GM12878 (cell line): Measurements from ENCODE around the gene LMX1A. TPM values are rescaled to one million over a fixed set of nuclear protein-coding genes. Genes with fewer than 3 reads are reported as not detected.

Source experiments
- IRF4 ChIP-seq: IDR thresholded peaks from 2 replicates; pipeline ENCODE4 v1.6.1; 2011; ENCODE audit warnings: low read depth, low read length
- POLR2AphosphoS5 ChIP-seq: IDR thresholded peaks from 2 replicates; pipeline ENCODE4 v1.6.1; 2011; ENCODE audit warnings: mild to moderate bottlenecking, low read length, inconsistent platforms
- SPI1 ChIP-seq: IDR thresholded peaks from 2 replicates; pipeline ENCODE4 v1.6.1; 2011; ENCODE audit warnings: low read depth, mild to moderate bottlenecking, low read length, moderate library complexity, borderline replicate concordance; ENCODE audit not compliant: insufficient read depth
- YY1 ChIP-seq: IDR thresholded peaks from 2 replicates; pipeline ENCODE4 v1.6.1; 2011; ENCODE audit warnings: low read depth, mild to moderate bottlenecking, low read length
- polyA plus RNA-seq, 11 experiments: library from polyadenylated mRNA; depleted of rRNA in 4 of 11; unstranded in 6 of 11; stranded (reverse) in 5 of 11; fragments of >200 nt; fragmentation: Nextera tagmentation in 4 of 11; fragmentation: Illumina TruSeq in 1 of 11; extraction: Ambion mirVana in 4 of 11; extraction: Trizol in 1 of 11; gene quantifications; 1 replicate in 1 of 11; 2 replicates in 10 of 11; pipeline versions ENCODE4 v1.2.1 to v1.2.3, GENCODE V29; 2011 to 2016; ENCODE audit warnings: inconsistent platforms in 2 of 11, missing spikeins in 2 of 11, low read depth in 1 of 11
- total RNA-seq, 4 experiments: library from RNA; depleted of rRNA in 3 of 4; stranded (reverse); fragments of >200 nt in 3 of 4; fragmentation: Illumina TruSeq in 1 of 4; extraction: Trizol in 1 of 4; gene quantifications; 2 replicates each; pipeline versions ENCODE4 v1.2.1 to v1.2.3, GENCODE V29; 2013 to 2021
- TF ChIP-seq, protein P1 (sequence below): fragments of 450-650 bp; IDR thresholded peaks from 2 replicates; pipeline ENCODE4 v1.6.1; 2017; ENCODE audit warnings: mild to moderate bottlenecking, moderate library complexity
- TF ChIP-seq, protein P2 (sequence below): IDR thresholded peaks from 2 replicates; pipeline ENCODE4 v1.6.1; 2011; ENCODE audit warnings: low read depth, mild to moderate bottlenecking, low read length, moderate library complexity, borderline replicate concordance; ENCODE audit errors: extremely low read depth
- TF ChIP-seq, protein P3 (sequence below): IDR thresholded peaks from 2 replicates; pipeline ENCODE4 v1.6.1; 2012; ENCODE audit warnings: mild to moderate bottlenecking, low read depth, low read length

LMX1A gene
- total and polyA plus RNA-seq, 10 of the 15 experiments (the other 5 are each of a cell fraction or from before 2014, with no cell fraction given): not detected

DNA sequence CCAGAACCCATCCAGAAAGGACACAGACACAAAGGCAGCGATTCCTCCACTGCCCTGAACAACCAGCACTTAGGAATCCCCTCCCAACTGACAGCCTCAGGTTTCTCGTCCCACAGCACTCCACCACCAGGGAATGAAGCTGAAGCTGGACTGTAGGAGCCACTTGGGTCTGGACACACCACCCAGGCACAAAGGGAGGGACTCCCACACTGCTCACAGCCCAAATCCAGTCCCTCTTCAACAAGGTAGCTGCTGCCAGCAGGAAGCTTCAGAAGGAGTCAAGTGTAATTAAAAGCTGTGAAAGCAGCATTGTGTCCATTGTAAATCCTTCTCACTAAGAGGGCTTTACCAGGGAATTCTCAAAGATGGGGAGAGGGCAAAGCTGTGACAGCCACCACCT lies 29.0 kb downstream of the LMX1A start (continued):
- TF ChIP-seq, protein P1, sequence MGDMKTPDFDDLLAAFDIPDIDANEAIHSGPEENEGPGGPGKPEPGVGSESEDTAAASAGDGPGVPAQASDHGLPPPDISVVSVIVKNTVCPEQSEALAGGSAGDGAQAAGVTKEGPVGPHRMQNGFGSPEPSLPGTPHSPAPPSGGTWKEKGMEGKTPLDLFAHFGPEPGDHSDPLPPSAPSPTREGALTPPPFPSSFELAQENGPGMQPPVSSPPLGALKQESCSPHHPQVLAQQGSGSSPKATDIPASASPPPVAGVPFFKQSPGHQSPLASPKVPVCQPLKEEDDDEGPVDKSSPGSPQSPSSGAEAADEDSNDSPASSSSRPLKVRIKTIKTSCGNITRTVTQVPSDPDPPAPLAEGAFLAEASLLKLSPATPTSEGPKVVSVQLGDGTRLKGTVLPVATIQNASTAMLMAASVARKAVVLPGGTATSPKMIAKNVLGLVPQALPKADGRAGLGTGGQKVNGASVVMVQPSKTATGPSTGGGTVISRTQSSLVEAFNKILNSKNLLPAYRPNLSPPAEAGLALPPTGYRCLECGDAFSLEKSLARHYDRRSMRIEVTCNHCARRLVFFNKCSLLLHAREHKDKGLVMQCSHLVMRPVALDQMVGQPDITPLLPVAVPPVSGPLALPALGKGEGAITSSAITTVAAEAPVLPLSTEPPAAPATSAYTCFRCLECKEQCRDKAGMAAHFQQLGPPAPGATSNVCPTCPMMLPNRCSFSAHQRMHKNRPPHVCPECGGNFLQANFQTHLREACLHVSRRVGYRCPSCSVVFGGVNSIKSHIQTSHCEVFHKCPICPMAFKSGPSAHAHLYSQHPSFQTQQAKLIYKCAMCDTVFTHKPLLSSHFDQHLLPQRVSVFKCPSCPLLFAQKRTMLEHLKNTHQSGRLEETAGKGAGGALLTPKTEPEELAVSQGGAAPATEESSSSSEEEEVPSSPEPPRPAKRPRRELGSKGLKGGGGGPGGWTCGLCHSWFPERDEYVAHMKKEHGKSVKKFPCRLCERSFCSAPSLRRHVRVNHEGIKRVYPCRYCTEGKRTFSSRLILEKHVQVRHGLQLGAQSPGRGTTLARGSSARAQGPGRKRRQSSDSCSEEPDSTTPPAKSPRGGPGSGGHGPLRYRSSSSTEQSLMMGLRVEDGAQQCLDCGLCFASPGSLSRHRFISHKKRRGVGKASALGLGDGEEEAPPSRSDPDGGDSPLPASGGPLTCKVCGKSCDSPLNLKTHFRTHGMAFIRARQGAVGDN: no peak
- no peak for TF ChIP-seq IRF4
- TF ChIP-seq, protein P2, sequence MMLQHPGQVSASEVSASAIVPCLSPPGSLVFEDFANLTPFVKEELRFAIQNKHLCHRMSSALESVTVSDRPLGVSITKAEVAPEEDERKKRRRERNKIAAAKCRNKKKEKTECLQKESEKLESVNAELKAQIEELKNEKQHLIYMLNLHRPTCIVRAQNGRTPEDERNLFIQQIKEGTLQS: no peak
- no peak for TF ChIP-seq POLR2AphosphoS5
- TF ChIP-seq SPI1: no peak
- no peak for TF ChIP-seq YY1
- TF ChIP-seq, protein P3, sequence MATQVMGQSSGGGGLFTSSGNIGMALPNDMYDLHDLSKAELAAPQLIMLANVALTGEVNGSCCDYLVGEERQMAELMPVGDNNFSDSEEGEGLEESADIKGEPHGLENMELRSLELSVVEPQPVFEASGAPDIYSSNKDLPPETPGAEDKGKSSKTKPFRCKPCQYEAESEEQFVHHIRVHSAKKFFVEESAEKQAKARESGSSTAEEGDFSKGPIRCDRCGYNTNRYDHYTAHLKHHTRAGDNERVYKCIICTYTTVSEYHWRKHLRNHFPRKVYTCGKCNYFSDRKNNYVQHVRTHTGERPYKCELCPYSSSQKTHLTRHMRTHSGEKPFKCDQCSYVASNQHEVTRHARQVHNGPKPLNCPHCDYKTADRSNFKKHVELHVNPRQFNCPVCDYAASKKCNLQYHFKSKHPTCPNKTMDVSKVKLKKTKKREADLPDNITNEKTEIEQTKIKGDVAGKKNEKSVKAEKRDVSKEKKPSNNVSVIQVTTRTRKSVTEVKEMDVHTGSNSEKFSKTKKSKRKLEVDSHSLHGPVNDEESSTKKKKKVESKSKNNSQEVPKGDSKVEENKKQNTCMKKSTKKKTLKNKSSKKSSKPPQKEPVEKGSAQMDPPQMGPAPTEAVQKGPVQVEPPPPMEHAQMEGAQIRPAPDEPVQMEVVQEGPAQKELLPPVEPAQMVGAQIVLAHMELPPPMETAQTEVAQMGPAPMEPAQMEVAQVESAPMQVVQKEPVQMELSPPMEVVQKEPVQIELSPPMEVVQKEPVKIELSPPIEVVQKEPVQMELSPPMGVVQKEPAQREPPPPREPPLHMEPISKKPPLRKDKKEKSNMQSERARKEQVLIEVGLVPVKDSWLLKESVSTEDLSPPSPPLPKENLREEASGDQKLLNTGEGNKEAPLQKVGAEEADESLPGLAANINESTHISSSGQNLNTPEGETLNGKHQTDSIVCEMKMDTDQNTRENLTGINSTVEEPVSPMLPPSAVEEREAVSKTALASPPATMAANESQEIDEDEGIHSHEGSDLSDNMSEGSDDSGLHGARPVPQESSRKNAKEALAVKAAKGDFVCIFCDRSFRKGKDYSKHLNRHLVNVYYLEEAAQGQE: no peak
